GM18861 (cell line): ENCODE measurements around the gene MTFR1L.

ENCODE experiments used
- ATAC-seq: cut with Tn5 transposase; IDR thresholded peaks from one replicate; pipeline ENCODE4 v1.9.1; 2021; ENCODE audit not compliant: unreplicated experiment

MTFR1L gene

DNA sequence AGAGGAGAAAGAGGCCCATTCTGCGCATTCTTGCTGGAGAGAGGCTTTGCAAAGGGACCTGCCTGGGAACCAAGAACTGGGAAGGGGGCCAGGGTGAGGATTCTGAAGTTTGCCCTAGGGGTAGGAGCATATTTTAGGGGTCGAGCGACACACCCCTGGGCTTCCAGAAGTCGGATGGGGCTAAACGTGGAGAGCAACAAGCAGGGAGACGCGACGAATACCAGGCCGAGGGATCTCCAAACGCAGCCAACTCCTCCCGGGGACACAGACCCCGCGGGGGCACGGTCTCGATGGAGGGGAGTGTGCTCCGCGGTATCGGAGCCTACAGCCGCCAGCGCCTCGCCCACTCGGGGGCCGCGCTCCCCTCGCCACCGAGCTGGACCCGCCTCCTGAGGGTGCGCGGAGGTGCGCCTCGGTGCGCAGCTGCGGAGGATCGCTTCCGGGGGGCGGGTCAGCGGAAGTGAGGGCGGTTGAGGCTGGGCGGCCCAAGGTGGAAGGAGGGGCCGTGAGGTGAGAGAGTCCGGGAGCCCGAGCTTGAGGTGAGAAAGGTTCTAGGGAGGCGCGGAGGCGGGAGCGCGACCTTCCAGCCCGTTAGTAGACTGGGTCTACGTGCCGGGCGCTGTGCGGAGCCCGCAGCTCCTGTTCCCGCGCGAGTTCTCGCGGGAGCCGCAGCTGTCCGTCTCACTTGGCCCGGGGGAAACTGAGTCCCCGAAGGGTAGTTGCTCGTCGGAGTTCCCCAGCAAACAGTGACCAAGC, at the start of gene MTFR1L:
Gene MTFR1L (plus strand): TSS at position 464 of the 756 bp plus-strand sequence. CDS start 3,151 bp downstream, outside the sequence.
- peak; percentile 58 for ATAC-seq

DNA sequence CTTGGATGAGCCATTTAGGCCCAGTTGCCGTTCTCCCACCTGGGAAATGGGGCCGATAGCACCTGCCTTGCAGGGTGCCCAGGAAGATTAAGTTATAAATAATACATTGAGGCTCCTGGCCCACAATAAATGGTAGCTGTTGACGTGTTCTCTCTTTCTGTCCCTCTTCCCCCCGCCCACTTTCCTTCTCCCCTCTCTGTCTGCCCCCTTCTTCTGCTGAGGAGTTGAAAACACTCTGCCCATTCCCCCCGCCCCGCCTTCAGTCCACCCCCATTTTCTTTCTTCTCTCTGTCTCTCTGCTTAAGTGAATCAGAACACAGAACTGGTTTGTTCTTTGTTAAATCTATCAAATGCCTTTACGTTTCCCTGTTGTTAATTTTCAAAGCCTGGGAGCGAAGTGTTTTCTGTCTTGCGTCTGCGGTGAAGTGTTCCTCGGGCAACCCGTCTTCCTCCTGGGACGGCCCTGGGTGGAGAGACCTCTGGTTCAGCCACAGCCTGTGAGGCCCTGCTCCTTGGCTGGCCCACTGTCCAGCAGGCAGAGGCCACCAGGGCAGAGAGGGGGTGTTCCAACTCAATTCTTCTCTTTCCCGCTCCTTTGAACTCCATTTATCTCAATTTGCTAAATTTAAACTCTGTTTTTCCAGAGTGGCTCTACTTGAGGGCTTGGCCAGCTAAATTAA, 49.1 kb upstream of the MTFR1L start:
- ATAC-seq: no peak

DNA sequence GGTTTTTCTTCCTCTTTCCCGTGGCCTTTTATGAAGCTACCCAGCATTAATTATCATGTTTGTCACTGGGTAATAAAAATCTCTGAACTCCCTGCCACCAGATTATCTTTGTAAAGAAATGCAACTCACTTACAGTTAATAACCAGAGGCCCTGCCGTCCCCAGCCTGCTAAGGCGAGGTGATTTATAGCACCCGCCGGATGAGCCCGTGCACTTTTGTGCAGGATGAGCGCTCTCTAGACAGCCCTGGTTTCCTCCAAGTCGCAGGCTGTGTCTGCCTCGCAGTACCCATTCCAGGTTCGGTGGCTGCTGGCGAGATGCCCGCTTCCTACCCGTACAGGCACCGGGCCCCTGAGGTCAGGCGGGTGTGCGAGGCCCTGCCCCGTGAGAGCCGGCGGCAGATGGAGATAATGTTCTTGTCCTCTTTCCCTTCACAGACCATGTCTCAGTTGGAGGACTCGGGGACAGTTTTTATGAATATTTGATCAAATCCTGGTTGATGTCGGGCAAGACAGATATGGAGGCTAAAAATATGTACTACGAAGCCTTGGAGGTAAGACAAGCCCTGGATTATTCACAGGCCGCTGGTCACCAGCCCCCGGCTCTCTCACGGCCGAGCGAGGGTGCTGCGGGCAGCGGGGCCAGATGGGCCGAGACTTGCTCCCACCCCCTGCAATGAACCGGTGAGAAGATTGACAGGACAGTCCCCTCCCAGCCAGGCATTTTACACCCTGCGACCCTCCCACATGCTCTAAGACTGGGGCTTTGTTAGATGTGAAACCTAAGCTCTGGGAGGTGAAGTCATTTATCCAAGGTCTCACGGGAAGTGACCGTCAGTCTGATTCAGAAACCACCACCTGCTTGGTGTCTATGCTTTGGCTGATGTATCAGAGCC, 48.3 kb upstream of the MTFR1L start:
- no peak for ATAC-seq

DNA sequence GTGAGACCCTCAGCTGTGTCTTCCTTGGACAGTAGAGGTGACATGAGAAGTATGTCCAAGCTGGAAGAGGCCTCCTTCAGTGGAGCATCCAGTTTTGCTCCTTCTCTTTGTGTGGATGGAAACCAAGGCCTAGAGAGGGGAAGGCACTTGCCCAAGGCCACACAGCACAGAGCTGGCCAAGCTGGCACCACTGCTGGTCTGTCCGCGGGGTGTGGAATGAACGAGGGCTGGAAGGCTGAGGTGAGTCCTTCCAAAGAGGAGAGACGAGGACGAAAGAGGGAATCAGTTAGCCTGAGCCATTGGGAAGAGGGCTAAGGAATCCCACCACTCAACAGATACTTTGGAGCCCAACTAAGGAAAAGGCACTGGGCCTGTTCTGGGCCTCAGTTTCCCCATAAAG, 47.6 kb upstream of the MTFR1L start:
- no peak for ATAC-seq

DNA sequence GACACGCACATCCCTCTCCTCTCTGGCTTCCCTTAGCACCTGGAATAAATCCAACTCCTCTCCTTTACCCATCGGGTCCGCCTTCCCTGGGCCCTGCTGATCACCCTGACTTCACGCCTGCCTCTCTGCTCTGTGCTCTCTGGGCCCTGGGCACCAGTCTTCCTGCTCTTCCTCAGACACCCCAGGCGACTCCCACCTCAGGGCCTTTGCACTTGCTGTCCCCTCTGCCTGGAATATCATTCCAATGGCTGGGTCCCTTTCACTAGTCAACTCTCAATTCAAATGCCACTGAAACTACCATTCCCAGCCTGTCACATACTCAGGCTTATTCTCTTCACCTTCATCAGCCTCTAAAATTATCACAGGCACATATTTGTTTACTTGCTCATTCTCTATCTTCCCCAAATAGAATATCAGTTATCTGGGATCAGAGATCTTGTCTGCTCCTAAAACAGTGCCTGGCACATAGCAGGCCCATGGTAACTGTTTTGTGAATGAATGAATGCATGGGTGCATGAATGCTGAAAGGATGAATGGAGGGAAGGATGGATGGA, 47.0 kb upstream of the MTFR1L start:
- ATAC-seq: no peak

DNA sequence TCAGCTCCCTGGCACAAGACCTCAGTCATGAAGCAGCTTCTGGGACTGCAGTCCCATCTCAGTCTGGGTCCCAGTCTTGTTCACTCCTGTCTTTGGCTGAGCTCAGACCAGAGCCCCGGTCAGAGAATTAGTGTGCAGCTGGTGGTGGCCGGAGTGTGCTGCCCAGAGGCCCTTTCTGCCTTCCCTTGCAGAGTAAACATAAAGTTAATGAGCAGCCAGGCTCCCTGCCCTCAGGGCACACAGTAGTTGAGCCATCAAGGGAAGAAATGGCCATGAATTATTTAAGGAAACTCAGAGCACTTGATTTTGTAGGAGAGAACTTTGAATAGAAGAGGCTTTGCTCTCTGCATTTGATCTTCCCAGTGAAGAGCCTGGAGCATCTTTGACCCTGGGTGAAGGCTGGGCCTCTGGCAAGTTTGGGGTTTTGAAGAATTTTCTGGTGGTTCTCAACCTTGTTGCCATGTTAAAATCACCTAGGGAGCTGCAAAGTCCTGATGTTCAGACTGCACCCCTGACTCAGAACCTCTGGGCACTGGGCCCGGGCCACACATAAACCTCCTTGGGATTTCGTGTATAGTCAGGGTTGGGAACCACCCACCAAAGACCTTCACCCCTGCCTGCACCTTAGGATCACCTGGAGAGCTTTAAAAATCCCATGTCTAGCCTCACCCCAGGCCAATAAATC, 46.2 kb upstream of the MTFR1L start:
- ATAC-seq: no peak

DNA sequence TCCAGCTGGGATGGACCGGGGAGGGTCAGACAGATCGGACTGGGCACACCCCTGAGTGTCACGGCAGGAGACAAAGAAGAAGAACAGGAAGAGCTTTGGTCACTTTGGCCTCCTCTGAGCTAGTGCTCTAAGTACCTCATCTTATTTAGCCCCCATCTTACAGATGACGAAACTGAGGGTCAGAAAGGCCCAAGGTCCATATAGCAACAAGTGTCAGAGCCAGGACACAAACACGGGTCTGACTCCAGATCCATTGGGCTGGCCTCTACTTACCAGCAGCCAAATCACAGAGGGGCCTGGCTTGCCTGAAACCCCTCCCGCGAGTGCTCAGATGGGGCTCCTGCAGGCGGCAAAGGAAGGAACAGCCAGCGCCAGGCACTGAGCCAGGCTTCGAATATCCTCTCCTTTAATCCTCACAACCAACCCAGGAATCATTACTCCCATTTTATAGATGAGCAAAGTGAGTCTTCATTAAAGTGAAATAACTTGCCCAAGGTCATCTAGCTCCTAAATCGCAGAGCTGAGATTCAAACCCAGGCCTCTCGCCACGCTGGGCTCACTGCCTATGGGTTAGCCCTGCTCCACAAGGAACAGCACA, 45.4 kb upstream of the MTFR1L start:
- no peak for ATAC-seq

DNA sequence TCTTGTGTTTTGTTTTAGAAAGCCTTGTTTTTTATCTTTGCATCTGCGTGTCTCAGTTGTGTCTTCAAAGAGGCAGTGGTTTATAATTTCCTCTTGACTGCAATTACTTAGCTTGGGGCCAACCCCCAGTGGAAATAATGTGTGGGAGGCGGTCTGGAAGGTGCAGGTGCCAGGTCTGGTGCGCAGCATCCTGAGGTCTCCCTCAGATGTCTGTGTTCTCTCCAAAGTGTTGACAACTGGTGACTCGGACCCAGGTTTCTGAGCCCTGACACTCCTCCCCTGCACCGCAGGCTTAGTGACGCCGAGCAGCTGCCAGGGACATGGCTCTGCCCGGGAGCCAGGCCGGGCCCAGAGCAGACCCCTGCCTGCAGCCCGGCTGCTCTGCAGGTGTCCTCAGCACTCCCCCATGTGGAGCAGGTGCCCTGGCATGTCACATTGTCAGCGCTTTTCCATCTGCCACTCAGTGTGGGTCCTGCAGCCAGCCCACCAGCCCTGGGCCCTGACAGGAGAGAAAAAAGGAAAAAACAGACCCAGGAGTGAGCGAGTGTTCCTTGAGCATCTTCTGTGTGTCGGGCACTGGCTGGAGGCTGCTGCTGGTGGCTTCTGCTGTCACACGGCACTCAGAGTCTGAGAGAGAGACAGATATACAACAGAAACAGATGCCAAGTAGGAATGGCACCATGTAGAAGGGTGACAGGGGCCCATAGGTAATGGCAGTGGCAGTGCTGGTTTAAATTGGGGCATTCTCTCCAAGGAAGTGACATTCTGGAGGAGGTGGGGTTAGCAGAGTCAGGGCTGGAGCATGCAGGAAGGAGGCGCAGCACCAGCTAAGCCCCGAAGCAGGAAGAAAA, 44.6 kb upstream of the MTFR1L start:
- no peak for ATAC-seq

DNA sequence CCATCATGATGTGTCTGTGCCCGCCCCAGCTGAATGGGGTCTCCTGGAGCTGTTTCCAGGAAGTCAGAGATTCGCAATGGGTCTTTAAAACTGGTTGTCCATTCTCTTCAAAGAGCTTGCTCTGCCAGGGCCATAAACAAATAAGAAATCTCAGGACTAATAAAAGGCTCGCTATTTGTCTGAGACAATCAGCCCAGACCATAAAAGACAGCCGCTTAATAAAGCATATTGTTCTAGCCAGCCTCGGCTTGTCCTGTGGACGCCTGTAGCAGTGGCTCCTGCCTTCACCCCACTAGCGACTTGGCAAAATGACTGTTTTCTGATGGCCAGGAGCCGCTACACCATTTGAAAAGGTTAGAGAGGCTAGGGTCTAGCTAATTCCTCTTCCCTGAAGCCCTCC, 40.4 kb upstream of the MTFR1L start:
- ATAC-seq: no peak

DNA sequence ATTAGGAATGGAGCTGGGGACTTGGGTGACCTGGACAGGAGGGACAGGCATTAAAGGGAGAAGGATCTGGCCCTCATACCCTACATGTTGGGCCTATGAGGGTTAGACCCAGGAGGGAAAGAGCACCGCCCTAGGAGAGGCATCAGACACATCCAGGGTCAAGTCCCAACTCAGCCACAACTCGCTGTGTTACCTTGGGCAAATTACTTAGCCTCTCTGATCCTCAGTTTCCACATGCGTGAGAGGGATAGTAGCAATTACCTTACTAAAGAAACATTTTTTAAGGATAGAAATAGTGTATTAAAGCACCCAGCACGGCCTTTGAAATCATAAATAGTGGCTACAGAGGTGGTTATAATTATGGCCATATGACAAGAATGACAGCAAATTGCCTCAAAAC, 39.9 kb upstream of the MTFR1L start:
- no peak for ATAC-seq

DNA sequence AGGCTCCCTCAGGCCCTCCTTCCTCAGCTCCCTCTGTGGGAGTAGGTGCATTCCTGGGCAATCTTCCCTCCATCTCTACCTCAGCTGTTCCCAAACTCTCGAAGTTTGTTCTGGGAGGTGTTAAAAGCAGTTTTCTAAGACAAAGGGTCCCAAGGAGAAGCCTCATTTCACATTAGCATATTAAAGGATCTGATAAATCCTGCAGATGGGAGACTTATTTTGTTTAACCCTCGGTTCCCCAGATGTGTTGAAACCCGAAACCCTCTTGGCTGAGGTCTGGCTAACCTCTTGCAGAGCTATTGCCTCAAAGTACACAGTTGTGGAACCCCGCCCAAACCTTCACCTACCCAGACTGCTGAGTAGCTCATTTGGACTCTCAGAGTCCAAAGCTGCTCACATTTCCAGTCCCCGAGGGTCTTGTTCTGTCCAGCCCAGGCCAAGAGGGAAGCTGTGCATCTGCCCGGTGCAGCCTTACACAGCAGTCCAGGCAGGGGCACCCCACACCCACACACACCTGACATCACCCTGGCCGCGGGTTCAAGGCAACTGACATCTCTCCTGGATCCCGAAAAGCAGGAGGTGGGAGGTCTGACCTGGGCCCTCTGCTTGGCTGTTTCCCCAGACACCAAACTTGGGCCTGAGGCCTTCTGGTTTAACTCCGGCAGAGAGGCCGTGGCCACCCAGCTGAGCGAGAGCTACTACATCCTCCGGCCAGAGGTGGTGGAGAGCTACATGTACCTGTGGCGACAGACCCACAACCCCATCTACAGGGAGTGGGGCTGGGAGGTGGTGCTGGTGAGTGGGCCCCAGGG, 39.2 kb upstream of the MTFR1L start:
- ATAC-seq: no peak

DNA sequence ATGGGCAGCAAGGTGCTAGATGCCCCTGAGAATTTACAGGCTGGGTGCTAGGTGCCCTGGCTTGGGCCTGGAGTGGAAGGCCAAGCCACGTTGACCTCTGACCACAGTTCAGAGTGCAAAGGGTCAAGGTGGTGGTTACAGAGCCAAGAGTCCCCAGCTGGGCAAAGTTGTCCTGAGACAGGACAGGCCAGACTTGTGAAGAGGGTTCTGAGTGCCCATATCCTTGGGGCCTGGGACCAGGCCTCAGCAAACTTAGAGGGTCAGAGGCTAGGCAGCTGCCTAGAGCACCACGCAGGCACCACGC, 38.7 kb upstream of the MTFR1L start:
- no peak for ATAC-seq

DNA sequence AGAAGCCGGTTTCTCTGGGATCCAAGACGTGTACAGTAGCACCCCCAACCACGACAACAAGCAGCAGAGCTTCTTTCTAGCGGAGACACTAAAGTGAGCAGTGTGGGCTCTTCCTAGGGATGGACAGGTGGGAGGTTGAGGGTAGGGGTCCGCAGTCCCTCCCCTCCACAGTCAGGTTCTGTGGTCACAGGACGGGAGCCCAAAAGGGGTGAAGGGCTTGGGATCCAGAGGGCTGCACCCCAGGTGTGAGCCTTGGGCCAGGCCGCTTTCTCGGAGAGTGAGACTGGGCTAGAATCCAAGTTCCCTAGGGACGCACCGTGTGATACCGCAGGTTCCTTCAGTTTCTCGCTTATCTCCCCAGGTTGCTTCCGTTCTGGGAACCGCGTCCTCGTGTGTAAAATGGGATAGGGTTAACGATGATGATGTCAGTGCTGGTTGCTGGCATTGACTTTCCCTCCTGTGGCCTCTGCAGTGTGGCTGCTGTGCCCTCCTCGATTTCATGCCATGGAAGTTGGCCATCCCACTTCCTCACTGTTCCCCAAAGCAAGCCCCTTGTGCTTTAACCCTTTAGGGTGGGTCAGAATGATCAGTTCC, 37.0 kb upstream of the MTFR1L start:
- ATAC-seq: no peak

DNA sequence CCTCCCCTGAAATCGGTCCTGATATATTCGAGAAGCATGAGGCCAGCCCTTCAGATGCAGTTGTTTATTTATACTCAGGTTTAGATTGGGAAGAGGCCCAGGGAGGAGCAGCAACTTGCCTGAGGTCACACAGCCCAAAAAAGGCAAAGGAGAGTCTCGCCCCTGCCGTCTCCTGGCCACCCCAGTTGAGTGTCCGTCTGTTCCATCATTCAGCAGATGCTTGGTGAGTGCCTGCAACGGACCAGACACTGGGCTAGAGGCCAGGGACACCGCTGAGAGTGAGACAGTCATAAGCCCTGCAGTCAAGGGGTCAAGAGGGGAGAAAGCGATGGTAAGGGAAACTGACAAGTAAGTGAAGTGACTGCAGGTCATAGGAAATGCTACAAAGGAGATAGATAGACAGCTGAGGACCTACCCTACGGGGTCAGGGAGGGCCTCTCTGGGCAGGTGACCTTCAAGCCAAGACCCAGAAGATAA, 35.1 kb upstream of the MTFR1L start:
- ATAC-seq: no peak

DNA sequence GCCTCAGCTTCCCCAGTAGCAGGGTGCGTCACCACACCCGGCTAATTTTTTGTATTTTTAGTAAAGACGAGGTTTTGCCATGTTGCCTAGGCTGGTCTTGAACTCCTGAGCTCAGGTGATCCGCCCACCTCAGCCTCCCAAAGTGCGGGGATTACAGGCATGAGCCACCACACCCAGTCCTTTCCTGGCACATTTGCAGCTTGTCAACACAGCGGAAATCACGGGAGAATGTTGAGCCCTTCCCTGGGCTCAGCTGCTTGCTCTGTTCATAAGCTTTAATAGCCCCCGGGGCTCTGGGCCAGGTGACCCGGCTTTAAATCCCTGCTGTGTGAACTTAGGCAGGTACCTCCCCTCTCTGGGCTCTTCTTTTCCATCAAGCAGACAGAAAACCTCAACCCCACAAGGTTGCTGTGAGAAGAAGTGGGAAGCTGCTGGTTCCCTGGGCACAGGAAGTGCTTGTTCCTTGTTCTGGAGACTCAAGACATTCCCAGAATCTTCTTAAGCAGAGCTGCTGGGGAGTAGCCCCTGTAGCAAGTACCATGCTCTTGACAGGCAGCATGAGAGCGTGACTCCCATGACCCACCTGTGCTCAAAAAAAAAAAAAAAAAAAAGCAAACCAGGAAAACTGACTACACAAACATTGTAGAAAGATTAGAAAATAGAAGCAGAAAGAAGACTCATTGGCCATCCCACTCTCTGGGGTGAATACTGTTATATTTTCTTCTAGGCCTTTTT, 34.3 kb upstream of the MTFR1L start:
- no peak for ATAC-seq

DNA sequence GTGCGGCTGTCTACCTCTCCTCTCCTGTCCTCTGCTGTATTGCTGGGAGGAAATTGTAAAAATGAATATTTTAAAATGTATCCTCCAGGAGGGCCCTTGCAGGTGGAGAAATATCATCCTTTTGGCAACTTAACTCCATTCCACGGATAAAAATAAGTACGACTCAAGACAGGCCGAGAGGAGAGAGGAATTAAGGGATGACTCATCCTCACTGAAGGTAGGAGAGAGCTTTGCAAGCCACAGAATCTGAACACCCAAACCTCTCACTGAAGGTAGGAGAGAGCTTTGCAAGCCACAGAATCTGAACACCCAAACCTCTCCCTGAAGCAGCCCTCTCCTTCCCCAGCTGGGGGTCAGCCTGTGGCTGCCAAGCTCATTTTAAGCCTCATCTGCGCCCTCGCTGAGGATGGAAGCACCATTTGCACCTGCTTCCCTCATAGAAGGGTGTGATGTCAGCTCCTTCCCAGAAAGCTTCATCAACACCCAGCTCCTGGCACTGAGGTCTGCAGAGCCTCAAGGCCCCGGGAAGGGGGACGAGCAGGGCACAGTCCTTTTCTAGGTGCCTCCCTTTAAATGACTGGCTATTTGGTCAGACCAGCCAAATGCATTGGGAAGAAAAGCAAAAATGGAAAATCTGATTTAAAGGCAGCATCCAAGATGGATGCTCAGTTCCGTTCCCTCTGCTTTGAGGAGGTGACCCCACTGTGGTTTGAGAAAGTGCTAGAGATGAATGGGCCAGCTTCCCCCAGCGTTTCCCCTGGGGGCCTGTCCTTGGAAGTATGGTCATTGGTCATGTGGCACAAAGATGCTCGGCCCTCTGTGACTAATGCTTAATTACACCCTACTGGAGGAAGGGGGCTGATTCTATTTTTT, 32.6 kb upstream of the MTFR1L start:
- no peak for ATAC-seq

DNA sequence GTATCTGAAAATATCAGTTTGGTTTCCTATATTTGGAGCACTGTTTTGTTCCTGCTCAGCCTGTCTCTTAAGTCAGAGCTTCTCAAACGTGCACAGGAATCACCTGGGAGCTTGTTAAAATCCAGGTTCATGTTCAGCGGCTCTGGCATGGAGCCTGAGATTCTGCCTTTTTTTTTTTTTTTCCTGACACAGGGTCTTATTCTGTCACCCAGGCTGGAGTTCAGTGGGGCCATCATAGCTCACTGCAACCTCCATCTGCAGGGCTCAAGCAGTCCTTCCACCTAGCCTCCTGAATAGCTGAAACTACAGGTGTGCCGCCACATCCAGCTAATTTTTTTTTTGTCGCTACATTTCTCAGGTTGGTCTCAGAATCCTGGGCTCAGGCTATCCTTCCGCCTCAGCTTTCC, 32.0 kb upstream of the MTFR1L start:
- ATAC-seq: no peak
